Coronary artery (tissue), 2 donors: ENCODE results near the gene CEP164.

Experiments
- DNase-seq: peaks from one replicate; pipeline ENCODE4 v3.0.0-alpha.2; 2017; ENCODE audit warnings: low spot score
- H3K27ac ChIP-seq, 2 donors: fragments of 200-600 bp; sonication (generic); one replicate each; pipeline ENCODE4 v1.5.1; 2016 to 2019
- H3K4me3 ChIP-seq: fragments of 200-600 bp; sonication (generic); 2 replicates; pipeline ENCODE4 v1.5.1; 2016; ENCODE audit warnings: mild to moderate bottlenecking, moderate library complexity
- CTCF ChIP-seq: fragments of 200-600 bp; sonication (generic); IDR thresholded peaks from one replicate; pipeline ENCODE4 v1.5.1; 2019; ENCODE audit warnings: antibody characterized with exemption

CEP164 gene

DNA sequence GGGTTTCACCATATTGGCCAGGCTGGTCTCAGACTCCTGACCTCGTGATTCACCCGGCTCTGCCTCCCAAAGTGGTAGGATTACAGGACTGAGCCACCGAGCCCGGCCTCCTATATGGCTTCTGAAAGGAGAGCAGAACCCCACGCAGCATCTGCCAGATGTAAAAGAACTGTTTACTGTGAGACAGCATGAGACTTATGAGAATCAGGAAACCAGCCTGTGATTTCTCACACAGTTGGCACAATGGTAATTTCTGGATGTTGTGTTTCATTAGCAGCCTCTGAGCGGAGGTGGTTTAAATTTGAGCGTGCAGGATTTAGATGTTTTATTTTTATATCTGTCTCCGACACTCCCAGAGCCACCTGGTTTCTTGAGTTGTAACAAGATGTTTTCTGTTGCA, 33.8 kb downstream of the CEP164 start:
- TF ChIP-seq CTCF: no peak
- no peak for DNase-seq
- Histone ChIP-seq H3K27ac (no peak overlapping the region), H3K4me3 (no peak overlapping the region)

DNA sequence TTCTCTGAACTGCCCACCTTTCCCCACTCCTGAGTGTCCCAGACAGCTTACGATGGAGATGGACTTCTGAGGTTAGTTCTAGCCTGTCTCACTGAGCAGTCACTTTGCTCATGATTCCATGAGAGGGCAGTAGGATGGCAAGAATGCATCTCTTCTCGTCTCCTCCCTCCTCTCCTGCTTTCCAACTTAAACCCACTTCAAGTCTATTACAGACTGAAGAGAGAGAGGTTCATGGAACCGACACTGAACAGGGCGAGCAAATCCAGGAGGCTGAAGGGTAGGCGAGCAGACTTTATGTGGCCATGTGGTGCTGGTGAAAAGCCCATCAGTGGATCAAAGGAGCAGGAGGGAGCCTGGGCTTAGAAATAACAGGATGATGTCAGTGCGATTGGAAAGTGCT, 38.6 kb downstream of the CEP164 start:
- DNase-seq: no peak
- TF ChIP-seq CTCF: no peak
- H3K27ac ChIP-seq: no peak overlapping the region
- no peak overlapping the region for H3K4me3 ChIP-seq

DNA sequence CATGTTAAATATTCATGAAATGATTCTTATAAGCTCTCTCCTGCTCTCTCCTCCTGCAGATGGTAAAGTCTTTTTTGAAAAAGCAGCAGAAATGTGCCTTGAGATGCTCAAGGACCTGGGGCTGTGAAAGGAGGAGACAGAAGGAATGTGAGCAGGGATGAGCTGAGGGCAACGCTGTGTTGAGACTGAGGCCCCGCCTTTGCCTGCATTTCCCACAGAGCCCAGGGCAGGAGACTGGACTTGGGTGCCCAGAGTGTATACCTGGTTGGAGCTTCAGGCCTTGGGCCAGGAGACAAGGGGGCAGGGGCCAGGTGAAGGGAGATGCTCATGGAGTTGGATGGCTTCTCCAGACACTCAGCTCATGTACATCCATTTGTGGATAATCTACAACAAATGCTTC, 39.2 kb downstream of the CEP164 start:
- DNase-seq: no peak
- H3K27ac ChIP-seq: no peak overlapping the region
- no peak for TF ChIP-seq CTCF

GRCh38 chr11:117369534-117369933, 41.9 kb downstream of the CEP164 start:
- H3K4me3 ChIP-seq: no peak overlapping the region
- TF ChIP-seq CTCF: no peak
- H3K27ac ChIP-seq: no peak overlapping the region
- DNase-seq: no peak

More for the DNA sequence above, 39.2 kb downstream of the CEP164 start:
- no peak overlapping the region for H3K4me3 ChIP-seq

DNA sequence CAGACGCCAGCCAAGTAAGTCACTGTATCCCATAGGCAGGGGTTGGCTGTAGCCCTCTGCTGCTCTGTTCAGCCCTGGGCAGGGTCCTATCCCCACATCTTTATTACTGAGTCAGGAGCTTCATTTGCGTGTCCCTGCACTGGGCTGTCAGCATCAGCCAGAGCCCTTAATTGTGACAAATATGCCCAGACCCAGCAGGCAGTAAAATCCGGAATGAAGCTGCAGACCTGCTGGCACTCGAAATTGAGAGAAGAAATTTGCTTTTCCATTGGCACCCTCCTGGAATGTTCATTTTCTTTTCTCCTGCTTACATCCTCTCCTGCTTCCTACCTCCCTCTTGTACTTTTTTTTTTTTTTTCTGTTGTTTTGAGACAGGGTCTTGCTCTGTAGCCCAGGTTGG, 43.8 kb downstream of the CEP164 start:
- H3K27ac ChIP-seq: no peak overlapping the region
- no peak overlapping the region for H3K4me3 ChIP-seq
- DNase-seq: no peak
- no peak for TF ChIP-seq CTCF

DNA sequence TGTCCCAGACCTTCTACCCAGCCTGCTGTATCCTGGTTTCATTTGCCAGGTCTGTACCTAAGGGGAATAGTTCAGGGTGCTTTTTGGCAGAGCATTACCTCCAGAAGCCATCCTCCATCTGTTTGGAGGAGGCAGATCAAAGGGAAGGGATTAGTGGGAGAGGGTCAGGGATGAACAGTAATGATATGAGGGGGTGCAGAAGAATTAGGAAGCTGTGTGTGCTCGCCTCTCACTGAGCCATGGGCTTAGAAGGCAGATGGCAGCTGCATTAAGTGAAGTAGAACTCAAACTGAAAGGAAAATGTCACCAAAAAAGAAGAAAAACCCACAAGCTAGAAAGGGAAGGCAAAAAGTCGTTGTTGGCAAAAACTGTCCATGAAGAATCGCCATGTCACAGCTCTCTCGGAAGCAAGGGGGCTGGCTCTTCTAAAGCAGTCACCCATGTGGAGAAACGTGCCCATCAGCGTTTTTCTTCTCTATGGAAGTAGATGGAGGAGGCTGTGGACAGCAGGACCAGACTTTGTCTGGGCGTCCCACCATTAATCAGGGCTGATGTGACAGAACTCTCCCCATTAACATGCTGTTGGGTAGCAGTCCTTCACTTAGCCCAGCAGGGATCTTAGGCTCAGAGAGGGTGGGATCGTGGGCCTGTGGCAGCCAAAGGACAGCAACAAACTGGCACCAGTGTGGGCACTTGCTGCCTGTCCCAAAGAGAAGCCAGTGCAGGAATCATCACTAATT, 46.8 kb downstream of the CEP164 start:
- Histone ChIP-seq H3K4me3 (no peak overlapping the region), H3K27ac (no peak overlapping the region)
- no peak for TF ChIP-seq CTCF
- DNase-seq: no peak

- Histone ChIP-seq H3K27ac (no peak overlapping the region), H3K4me3 (no peak overlapping the region)
- DNase-seq: no peak
- no peak for TF ChIP-seq CTCF
These were observed 48.3 kb downstream of the CEP164 start for GRCh38 chr11:117375960-117376359.
